Measurements from ENCODE around the gene PDXDC1. TPM values are rescaled to one million over a fixed set of nuclear protein-coding genes. Genes with fewer than 3 reads are reported as not detected.

The PDXDC1 gene
- total and polyA plus RNA-seq, 9 of the 15 experiments (the other 6 are each of a cell fraction or from before 2014, with no cell fraction given): 5.1 to 95.4 (median 45.8) TPM

DNA sequence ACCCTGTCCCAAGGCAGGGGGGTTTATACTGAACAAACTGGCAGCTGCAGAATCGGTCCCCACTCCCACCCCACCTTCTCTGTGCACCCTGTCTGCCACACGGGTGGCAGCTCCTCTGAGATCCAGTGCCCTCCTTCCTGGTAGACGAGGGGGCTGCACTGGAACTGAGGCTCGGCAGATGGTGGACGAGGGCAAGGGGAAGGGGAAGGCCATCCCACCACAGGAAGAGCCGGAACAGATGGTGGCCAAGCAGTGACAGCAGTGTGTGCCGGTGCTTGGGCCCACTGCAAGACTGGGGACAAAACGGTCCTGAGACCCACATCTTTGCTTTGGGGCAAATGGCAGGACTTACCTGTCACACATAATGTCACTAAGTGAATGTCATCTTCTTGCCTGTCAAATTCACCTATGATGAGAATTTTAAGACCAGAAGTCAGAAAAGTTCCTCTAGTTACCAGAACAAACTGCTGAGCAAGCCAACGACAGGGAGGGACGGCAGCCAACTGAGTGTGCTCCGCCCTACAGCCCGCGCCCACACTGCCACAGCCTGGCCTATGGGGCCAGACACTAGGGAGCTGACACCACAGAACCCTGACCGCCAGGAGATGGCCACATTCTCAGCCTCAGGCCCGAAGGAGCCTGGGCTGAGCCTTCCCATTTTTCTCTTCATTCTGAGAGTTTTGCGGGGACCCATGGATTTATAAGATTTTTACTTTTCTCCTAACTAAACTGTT is 66.6 kb downstream of the PDXDC1 start (continued):
- peak; percentile 46 for TF ChIP-seq POLR2G (IDR thresholded peaks at IDR 0.05; ENCODE audit: low read depth, low read length)
- TF ChIP-seq, protein P1, sequence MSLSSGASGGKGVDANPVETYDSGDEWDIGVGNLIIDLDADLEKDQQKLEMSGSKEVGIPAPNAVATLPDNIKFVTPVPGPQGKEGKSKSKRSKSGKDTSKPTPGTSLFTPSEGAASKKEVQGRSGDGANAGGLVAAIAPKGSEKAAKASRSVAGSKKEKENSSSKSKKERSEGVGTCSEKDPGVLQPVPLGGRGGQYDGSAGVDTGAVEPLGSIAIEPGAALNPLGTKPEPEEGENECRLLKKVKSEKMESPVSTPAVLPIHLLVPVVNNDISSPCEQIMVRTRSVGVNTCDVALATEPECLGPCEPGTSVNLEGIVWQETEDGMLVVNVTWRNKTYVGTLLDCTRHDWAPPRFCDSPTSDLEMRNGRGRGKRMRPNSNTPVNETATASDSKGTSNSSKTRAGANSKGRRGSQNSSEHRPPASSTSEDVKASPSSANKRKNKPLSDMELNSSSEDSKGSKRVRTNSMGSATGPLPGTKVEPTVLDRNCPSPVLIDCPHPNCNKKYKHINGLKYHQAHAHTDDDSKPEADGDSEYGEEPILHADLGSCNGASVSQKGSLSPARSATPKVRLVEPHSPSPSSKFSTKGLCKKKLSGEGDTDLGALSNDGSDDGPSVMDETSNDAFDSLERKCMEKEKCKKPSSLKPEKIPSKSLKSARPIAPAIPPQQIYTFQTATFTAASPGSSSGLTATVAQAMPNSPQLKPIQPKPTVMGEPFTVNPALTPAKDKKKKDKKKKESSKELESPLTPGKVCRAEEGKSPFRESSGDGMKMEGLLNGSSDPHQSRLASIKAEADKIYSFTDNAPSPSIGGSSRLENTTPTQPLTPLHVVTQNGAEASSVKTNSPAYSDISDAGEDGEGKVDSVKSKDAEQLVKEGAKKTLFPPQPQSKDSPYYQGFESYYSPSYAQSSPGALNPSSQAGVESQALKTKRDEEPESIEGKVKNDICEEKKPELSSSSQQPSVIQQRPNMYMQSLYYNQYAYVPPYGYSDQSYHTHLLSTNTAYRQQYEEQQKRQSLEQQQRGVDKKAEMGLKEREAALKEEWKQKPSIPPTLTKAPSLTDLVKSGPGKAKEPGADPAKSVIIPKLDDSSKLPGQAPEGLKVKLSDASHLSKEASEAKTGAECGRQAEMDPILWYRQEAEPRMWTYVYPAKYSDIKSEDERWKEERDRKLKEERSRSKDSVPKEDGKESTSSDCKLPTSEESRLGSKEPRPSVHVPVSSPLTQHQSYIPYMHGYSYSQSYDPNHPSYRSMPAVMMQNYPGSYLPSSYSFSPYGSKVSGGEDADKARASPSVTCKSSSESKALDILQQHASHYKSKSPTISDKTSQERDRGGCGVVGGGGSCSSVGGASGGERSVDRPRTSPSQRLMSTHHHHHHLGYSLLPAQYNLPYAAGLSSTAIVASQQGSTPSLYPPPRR (CRISPR knock-in tag; IDR thresholded peaks at IDR 0.05; ENCODE audit: borderline replicate concordance): no peak
- no peak for TF ChIP-seq ZNF445 (CRISPR knock-in tag; IDR thresholded peaks at IDR 0.05; ENCODE audit: low read depth)
- TF ChIP-seq CTCF (IDR thresholded peaks at IDR 0.05 in 2 of 3, conservative IDR thresholded peaks at IDR 0.05 in 1 of 3; ENCODE audit: insufficient read depth in 2 of 3, low read depth in 1 of 3, low read length in 3 of 3): peak; percentile 38 to 83 (median 64); a peak in 5 of 6 replicates
- no peak for TF ChIP-seq DDX20 (tag; IDR thresholded peaks at IDR 0.05; ENCODE audit: low read depth)
- no peak for TF ChIP-seq ILK (tag; IDR thresholded peaks at IDR 0.05; ENCODE audit: borderline replicate concordance, low read depth)
- TF ChIP-seq MTA1 (IDR thresholded peaks at IDR 0.05; ENCODE audit: borderline replicate concordance): no peak
- TF ChIP-seq POLR2B (IDR thresholded peaks at IDR 0.05; ENCODE audit: low read depth, partially characterized antibody): no peak
- TF ChIP-seq EP300 (IDR thresholded peaks at IDR 0.05; ENCODE audit: low read length): no peak
- no peak for TF ChIP-seq CBFA2T3 (IDR thresholded peaks at IDR 0.05)
- no peak for TF ChIP-seq ZNF696 (CRISPR knock-in tag; conservative IDR thresholded peaks at IDR 0.05)
- TF ChIP-seq, protein P2, sequence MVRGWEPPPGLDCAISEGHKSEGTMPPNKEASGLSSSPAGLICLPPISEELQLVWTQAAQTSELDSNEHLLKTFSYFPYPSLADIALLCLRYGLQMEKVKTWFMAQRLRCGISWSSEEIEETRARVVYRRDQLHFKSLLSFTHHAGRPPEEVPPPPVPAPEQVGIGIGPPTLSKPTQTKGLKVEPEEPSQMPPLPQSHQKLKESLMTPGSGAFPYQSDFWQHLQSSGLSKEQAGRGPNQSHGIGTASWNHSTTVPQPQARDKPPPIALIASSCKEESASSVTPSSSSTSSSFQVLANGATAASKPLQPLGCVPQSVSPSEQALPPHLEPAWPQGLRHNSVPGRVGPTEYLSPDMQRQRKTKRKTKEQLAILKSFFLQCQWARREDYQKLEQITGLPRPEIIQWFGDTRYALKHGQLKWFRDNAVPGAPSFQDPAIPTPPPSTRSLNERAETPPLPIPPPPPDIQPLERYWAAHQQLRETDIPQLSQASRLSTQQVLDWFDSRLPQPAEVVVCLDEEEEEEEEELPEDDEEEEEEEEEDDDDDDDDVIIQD (CRISPR knock-in tag; IDR thresholded peaks at IDR 0.05): no peak
- peak in 1 of 2 experiments; percentile 58; a peak in 3 of 4 replicates for TF ChIP-seq RAD21 (CRISPR knock-in tag; conservative IDR thresholded peaks at IDR 0.05 in 1 of 2, IDR thresholded peaks at IDR 0.05 in 1 of 2)
- TF ChIP-seq SOX6 (IDR thresholded peaks at IDR 0.05): no peak
- no peak for TF ChIP-seq ZNF699 (CRISPR knock-in tag; IDR thresholded peaks at IDR 0.05; ENCODE audit: insufficient replicate concordance)
- TF ChIP-seq, protein P3, sequence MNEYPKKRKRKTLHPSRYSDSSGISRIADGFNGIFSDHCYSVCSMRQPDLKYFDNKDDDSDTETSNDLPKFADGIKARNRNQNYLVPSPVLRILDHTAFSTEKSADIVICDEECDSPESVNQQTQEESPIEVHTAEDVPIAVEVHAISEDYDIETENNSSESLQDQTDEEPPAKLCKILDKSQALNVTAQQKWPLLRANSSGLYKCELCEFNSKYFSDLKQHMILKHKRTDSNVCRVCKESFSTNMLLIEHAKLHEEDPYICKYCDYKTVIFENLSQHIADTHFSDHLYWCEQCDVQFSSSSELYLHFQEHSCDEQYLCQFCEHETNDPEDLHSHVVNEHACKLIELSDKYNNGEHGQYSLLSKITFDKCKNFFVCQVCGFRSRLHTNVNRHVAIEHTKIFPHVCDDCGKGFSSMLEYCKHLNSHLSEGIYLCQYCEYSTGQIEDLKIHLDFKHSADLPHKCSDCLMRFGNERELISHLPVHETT (CRISPR knock-in tag; conservative IDR thresholded peaks at IDR 0.05 in 1 of 2, IDR thresholded peaks at IDR 0.05 in 1 of 2): no peak
- TF ChIP-seq NRF1 (conservative IDR thresholded peaks at IDR 0.05 in 1 of 2, IDR thresholded peaks at IDR 0.05 in 1 of 2): peak; percentile 42 to 50

Measured in K562 (cell line).